ENCODE data around the gene ADIPOR1. TPM values are rescaled to one million over a fixed set of nuclear protein-coding genes. Genes with fewer than 3 reads are reported as not detected.

ADIPOR1 gene
- total RNA-seq, 2 experiments from 2014 or later, result 75.2 to 76.6 TPM

DNA sequence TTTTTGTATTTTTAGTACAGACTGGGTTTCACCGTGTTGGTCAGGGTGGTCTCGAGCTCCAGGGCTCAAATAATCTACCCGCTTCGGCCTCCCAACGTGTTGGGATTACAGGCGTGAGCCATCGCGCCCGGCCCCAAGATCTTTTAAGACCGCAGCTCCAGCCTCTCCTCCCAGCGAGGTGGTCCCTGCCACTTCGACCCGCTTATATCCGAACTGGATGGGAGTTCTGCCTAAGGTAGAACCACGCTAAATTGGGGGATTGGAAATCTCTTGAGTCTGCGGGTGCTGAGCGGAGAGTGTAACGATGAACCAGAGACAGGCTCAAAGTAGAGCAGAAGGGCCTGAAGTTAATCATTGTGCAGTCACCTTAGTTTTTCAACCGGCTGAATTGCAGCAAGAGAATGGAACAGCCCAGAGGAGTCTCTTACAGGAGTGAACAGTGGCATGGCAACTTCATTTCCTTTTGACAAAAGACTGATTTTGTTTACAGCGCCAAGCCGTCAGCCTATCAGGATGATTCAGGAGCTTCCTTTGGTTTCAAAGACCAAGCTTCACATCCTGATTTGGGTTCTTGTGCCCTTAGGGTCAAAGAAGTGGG, 9.7 kb upstream of the ADIPOR1 start:
- Mint-ChIP-seq H3K36me3 (peaks cover 4% of the 10 kb centered on the region), H3K4me3 (peak overlapping the region; percentile 88), H3K27ac (peak overlapping the region; percentile 85), H3K9me3 (no peaks in the 10 kb centered on the region), H3K4me1 (ENCODE audit: low read depth) (peaks cover 28% of the 10 kb centered on the region), H3K27me3 (no peaks in the 10 kb centered on the region)
- peak; percentile 43 for DNase-seq
- CTCF ChIA-PET, result interaction anchor here (0.5 to 1.4 kb wide), 10 partner anchors 10 to 536 kb away, joined by 3 to 10 read pairs (median 3); partner anchors contain the start of gene TMEM183A
- intact Hi-C loops (cut with micrococcal nuclease), result loop anchor here (1.0 to 5.0 kb wide), 6 partner anchors 13 to 80 kb away; partner anchors contain the start of genes KLHL12, PPFIA4, RABIF and TMEM183A
- POLR2A ChIA-PET, result interaction anchor here (0.7 to 1.3 kb wide), 3 partner anchors 40 to 80 kb away, joined by 3 to 6 read pairs (median 3); partner anchors contain the start of genes KLHL12 and TMEM183A

- Mint-ChIP-seq H3K27me3 (no peaks in the 10 kb centered on the region), H3K4me3 (peak overlapping the region; percentile 76), H3K27ac (peak overlapping the region; percentile 62), H3K4me1 (ENCODE audit: low read depth) (peaks cover 28% of the 10 kb centered on the region), H3K36me3 (peaks cover 4% of the 10 kb centered on the region), H3K9me3 (no peaks in the 10 kb centered on the region)
- CTCF ChIA-PET, result interaction anchor here (1.0 kb wide), 1 partner anchor 73 kb away, joined by 3 read pairs; no protein-coding TSS in a partner anchor
- no peak for DNase-seq
- POLR2A ChIA-PET, result no interaction called here
- intact Hi-C loops (cut with micrococcal nuclease), result loop anchor here (5.0 kb wide), 1 partner anchor 79 kb away; the partner anchor contains the start of gene RABIF
Measured at GRCh38 chr1:202966006-202966898, 8.1 kb upstream of the ADIPOR1 start.

DNA sequence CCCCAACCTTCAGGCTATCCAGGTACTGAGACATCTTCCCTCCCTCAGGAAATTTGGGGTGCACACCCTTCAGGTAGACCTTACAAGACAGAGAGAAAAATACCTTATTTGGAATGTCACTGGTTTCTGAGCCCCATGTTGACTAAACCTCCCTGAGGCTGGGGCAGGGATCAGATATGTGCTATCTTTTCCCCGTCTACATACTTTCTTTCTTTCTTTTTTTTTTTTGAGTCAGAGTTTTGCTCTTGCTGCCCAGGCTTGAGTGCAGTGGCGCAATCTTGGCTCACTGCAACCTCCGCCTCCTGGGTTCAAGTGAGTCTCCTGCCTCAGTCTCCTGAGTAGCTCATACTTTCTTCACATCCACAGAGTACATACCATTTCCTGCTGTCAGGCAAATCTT, 7.3 kb upstream of the ADIPOR1 start:
- Mint-ChIP-seq H3K27me3 (no peaks in the 10 kb centered on the region), H3K4me1 (ENCODE audit: low read depth) (peaks cover 28% of the 10 kb centered on the region), H3K9me3 (no peaks in the 10 kb centered on the region), H3K36me3 (peaks cover 4% of the 10 kb centered on the region), H3K4me3 (no peak overlapping the region), H3K27ac (no peak overlapping the region)
- no peak for DNase-seq
- CTCF ChIA-PET, result no interaction called here
- POLR2A ChIA-PET, result no interaction called here
- intact Hi-C loops (cut with micrococcal nuclease), result loop anchor here (5.0 kb wide), 1 partner anchor 78 kb away; the partner anchor contains the start of gene RABIF

DNA sequence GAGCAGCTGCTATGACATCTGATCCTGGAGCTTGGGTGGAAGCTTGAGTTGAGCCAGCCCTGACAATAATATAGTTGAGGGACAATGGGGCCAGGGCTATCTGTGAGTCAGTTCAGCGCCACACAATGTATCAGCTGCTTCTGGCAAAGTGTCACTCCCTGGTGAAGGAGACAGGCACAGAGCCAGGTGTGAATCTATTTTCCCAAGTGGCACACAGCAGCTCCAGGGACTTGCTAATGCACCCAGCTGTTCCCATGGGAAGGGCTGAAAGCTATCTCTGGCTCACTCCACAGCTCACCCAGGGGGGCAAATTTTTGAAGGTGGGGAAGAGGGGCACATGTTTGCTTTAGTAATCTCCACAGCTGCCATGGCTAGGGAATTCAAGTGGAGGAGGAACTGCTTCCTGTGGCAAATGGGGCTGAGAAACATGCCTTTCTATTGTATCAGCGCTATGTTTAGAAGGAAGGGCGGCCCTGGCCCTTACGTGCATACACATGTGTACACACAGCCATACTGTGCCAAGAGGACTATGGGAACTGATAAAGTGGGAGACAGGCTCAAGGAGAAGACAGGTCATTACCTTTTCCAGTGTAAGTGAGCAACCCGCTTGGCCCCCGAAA, 6.8 kb upstream of the ADIPOR1 start:
- no peaks in the 10 kb centered on the region for H3K27me3 Mint-ChIP-seq
- peaks cover 4% of the 10 kb centered on the region for H3K36me3 Mint-ChIP-seq
- CTCF ChIA-PET, result no interaction called here
- H3K27ac Mint-ChIP-seq, result peak overlapping the region; percentile 15
- POLR2A ChIA-PET, result no interaction called here
- peaks cover 28% of the 10 kb centered on the region for H3K4me1 Mint-ChIP-seq (ENCODE audit: low read depth)
- H3K9me3 Mint-ChIP-seq, result no peaks in the 10 kb centered on the region
- DNase-seq, result no peak
- intact Hi-C loops (cut with micrococcal nuclease), result loop anchor here (5.0 kb wide), 1 partner anchor 78 kb away; the partner anchor contains the start of gene RABIF
- H3K4me3 Mint-ChIP-seq, result no peak overlapping the region

DNA sequence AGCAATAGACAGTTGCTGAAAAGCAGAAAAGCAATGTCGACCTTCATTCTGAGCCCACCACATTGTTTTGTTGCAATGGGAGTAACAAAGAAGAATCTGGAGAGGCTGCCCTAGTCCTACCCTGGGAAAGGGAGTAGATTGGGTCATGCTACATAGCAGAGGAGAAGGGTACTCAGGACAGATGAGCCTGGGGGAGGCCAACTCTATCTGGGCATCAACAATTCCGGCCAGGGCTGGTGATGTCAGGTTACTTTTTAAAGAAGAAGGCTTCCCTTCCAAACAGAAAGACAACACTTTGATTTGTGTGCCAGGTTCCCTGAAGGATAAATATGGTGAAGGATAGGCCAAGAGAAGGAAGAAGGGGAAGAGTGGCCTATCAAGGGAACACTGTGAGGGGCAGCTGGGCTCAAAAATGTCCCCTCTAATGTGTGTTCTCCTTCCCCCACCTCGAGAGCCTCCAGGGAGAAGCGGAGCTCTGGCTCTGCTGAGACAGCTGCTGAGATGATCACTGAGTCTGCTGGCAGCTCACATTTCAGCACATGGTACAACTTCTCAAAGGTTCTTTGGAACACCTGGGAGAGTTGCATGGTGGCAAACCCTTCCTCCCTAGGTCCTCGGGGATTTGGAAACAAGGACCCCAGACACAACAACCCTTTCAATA, 3.2 kb upstream of the ADIPOR1 start:
- Mint-ChIP-seq H3K9me3 (no peaks in the 10 kb centered on the region), H3K36me3 (peaks cover 8% of the 10 kb centered on the region), H3K4me1 (ENCODE audit: low read depth) (peaks cover 29% of the 10 kb centered on the region), H3K27me3 (no peaks in the 10 kb centered on the region), H3K27ac (no peak overlapping the region), H3K4me3 (no peak overlapping the region)
- ChIA-PET CTCF (no interaction called here), POLR2A (no interaction called here)
- intact Hi-C loops (cut with micrococcal nuclease), result no loop called here
- DNase-seq, result no peak

- intact Hi-C loops (cut with micrococcal nuclease), result loop anchor here (1.0 to 5.0 kb wide), 3 partner anchors 10 to 693 kb away; partner anchors contain the start of gene KLHL12
- H3K36me3 Mint-ChIP-seq, result peaks cover 7% of the 10 kb centered on the region
- H3K4me1 Mint-ChIP-seq (ENCODE audit: low read depth), result peaks cover 37% of the 10 kb centered on the region
- H3K4me3 Mint-ChIP-seq, result peak overlapping the region; percentile 76
- ChIA-PET CTCF (interaction anchor here (0.9 kb wide), 1 partner anchor 32 kb away, joined by 3 read pairs; the partner anchor contains the start of gene KLHL12), POLR2A (no interaction called here)
- no peak overlapping the region for H3K27ac Mint-ChIP-seq
- DNase-seq, result no peak
- no peaks in the 10 kb centered on the region for H3K9me3 Mint-ChIP-seq
- no peaks in the 10 kb centered on the region for H3K27me3 Mint-ChIP-seq
Measured at GRCh38 chr1:202959276-202959620, 1.1 kb upstream of the ADIPOR1 start.

DNA sequence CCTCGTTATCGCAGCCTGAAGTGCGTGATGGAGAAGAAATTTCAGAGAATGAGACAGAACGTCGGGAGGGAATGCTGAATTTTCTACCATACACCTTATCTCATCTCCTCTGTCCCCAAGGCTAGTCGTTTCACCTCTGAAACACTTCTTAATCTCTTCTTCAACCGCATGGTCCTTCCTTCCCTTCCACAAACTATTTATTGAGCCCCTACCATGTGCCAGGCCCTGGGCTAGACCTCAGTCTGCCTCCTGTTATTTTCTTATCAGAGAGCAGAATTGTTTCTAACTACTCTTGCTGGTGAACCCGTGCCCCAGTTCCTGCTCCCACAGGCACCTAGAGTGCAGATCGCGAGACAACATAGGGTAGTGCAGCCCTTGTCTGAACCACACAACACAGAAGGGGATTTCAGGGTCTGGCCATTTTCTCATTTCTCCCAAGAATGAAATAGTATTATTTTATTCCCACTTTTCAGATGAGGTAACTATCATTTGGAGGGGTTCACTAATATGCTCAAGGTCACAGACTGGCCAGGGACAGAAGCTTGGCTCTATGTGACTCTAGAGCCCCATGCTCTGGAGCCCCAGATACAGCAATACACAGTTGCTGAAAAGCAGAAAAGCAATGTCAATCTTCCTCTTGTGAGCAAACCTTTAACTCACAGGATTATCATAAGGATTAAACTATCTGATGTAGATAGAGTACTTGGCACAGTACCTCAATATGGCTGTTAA, 598 bp upstream of the ADIPOR1 start:
- Mint-ChIP-seq H3K9me3 (no peaks in the 10 kb centered on the region), H3K4me3 (peak overlapping the region; percentile 76), H3K36me3 (peaks cover 6% of the 10 kb centered on the region), H3K27me3 (no peaks in the 10 kb centered on the region), H3K27ac (peak overlapping the region; percentile 50), H3K4me1 (ENCODE audit: low read depth) (peaks cover 41% of the 10 kb centered on the region)
- peak; percentile 26 for DNase-seq
- POLR2A ChIA-PET, result no interaction called here
- CTCF ChIA-PET, result interaction anchor here (0.9 kb wide), 1 partner anchor 31 kb away, joined by 3 read pairs; the partner anchor contains the start of gene KLHL12
- intact Hi-C loops (cut with micrococcal nuclease), result loop anchor here (1.0 to 5.0 kb wide), 3 partner anchors 11 to 694 kb away; partner anchors contain the start of gene KLHL12

DNA sequence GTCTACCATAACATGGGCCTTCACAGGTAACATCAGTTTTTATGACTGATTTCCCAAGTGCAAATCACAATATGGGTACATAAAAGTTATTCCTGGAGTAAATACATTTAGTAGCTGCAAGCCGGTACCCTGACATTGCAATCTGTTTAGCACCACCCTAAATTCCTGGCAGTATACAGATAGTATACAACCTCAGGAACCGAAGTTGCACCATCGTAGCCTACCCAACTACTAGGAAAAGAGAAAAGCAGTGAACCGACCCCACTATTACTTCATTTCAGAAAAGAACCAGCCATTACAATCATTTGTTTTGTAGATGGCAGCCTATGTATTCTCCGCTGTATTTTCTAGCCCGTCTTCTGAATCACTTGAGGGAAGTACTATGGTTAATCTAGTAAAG, 1.1 kb downstream of the ADIPOR1 start:
- ChIA-PET CTCF (no interaction called here), POLR2A (no interaction called here)
- DNase-seq, result no peak
- Mint-ChIP-seq H3K9me3 (no peaks in the 10 kb centered on the region), H3K4me1 (ENCODE audit: low read depth) (peaks cover 54% of the 10 kb centered on the region), H3K27ac (peak overlapping the region; percentile 64), H3K27me3 (no peaks in the 10 kb centered on the region), H3K4me3 (peak overlapping the region; percentile 81), H3K36me3 (peaks cover 6% of the 10 kb centered on the region)
- intact Hi-C loops (cut with micrococcal nuclease), result loop anchor here (5.0 kb wide), 1 partner anchor 695 kb away; no protein-coding TSS in a partner anchor

GRCh38 chr1:202954057-202954745, 3.9 kb downstream of the ADIPOR1 start:
- H3K9me3 Mint-ChIP-seq, result no peaks in the 10 kb centered on the region
- no peaks in the 10 kb centered on the region for H3K27me3 Mint-ChIP-seq
- POLR2A ChIA-PET, result no interaction called here
- H3K27ac Mint-ChIP-seq, result no peak overlapping the region
- H3K36me3 Mint-ChIP-seq, result peaks cover 10% of the 10 kb centered on the region
- no peak for DNase-seq
- no peak overlapping the region for H3K4me3 Mint-ChIP-seq
- H3K4me1 Mint-ChIP-seq (ENCODE audit: low read depth), result peaks cover 62% of the 10 kb centered on the region
- CTCF ChIA-PET, result interaction anchor here (0.6 to 1.0 kb wide), 3 partner anchors 45 to 494 kb away, joined by 3 to 4 read pairs (median 4); no protein-coding TSS in a partner anchor
- intact Hi-C loops (cut with micrococcal nuclease), result loop anchor here (2.0 kb wide), 1 partner anchor 15 kb away; no protein-coding TSS in a partner anchor

GRCh38 chr1:202953392-202953791, 4.7 kb downstream of the ADIPOR1 start:
- Mint-ChIP-seq H3K4me3 (no peak overlapping the region), H3K27ac (no peak overlapping the region), H3K27me3 (no peaks in the 10 kb centered on the region), H3K9me3 (no peaks in the 10 kb centered on the region), H3K36me3 (peaks cover 9% of the 10 kb centered on the region), H3K4me1 (ENCODE audit: low read depth) (peaks cover 56% of the 10 kb centered on the region)
- no peak for DNase-seq
- ChIA-PET CTCF (interaction anchor here (0.6 to 1.6 kb wide), 3 partner anchors 46 to 493 kb away, joined by 3 to 4 read pairs (median 4); no protein-coding TSS in a partner anchor), POLR2A (no interaction called here)
- intact Hi-C loops (cut with micrococcal nuclease), result no loop called here

All from activated CD4-positive, alpha-beta memory T cell treated with anti-CD3 and anti-CD28 coated beads for 36 hours (primary cell).